ENCODE results near the gene ADGRB3. TPM values are rescaled to one million over a fixed set of nuclear protein-coding genes. Genes with fewer than 3 reads are reported as not detected.

ADGRB3 gene
- total RNA-seq, 1 experiment from 2014 or later: 7.7 TPM

GRCh38 chr6:69368613-69369012 lies 733.5 kb downstream of the ADGRB3 start:
- intact Hi-C loops (cut with micrococcal nuclease; ENCODE audit: unreplicated experiment): no loop called here
- no peaks in the 10 kb centered on the region for H3K9me3 ChIP-seq (ENCODE audit: low read depth, low read length, poor library complexity, severe bottlenecking)
- ChIA-PET POLR2A (ENCODE audit: low non-redundant PET) (no interaction called here), CTCF (no interaction called here)
- H3K4me1 ChIP-seq (ENCODE audit: insufficient read depth, low read length, poor library complexity, severe bottlenecking): no peaks in the 10 kb centered on the region
- H3K36me3 ChIP-seq (ENCODE audit: insufficient read depth, low read length, poor library complexity, severe bottlenecking): no peaks in the 10 kb centered on the region
- BruUV-seq (replicated peaks): no TSS peak
- no peak overlapping the region for H3K27ac ChIP-seq (ENCODE audit: low read depth, low read length, poor library complexity, severe bottlenecking)
- H3K4me3 ChIP-seq (ENCODE audit: low read depth, low read length, poor library complexity, severe bottlenecking): no peak overlapping the region
- H3K27me3 ChIP-seq (replicated peaks; ENCODE audit: insufficient read depth, low read depth, low read length, poor library complexity): no peaks in the 10 kb centered on the region
- DNase-seq (ENCODE audit: low spot score): no peak
- TF ChIP-seq EZH2 (IDR thresholded peaks at IDR 0.05; ENCODE audit: borderline replicate concordance, low read depth, low read length, poor library complexity, severe bottlenecking): no peak
- TF ChIP-seq, protein P1, sequence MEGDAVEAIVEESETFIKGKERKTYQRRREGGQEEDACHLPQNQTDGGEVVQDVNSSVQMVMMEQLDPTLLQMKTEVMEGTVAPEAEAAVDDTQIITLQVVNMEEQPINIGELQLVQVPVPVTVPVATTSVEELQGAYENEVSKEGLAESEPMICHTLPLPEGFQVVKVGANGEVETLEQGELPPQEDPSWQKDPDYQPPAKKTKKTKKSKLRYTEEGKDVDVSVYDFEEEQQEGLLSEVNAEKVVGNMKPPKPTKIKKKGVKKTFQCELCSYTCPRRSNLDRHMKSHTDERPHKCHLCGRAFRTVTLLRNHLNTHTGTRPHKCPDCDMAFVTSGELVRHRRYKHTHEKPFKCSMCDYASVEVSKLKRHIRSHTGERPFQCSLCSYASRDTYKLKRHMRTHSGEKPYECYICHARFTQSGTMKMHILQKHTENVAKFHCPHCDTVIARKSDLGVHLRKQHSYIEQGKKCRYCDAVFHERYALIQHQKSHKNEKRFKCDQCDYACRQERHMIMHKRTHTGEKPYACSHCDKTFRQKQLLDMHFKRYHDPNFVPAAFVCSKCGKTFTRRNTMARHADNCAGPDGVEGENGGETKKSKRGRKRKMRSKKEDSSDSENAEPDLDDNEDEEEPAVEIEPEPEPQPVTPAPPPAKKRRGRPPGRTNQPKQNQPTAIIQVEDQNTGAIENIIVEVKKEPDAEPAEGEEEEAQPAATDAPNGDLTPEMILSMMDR (conservative IDR thresholded peaks at IDR 0.05; ENCODE audit: low read depth, low read length): no peak

- Histone ChIP-seq H3K36me3 (ENCODE audit: insufficient read depth, low read length, poor library complexity, severe bottlenecking) (no peaks in the 10 kb centered on the region), H3K4me3 (ENCODE audit: low read depth, low read length, poor library complexity, severe bottlenecking) (no peak overlapping the region), H3K4me1 (ENCODE audit: insufficient read depth, low read length, poor library complexity, severe bottlenecking) (no peaks in the 10 kb centered on the region), H3K27ac (ENCODE audit: low read depth, low read length, poor library complexity, severe bottlenecking) (no peak overlapping the region), H3K27me3 (replicated peaks; ENCODE audit: insufficient read depth, low read depth, low read length, poor library complexity) (no peaks in the 10 kb centered on the region), H3K9me3 (ENCODE audit: low read depth, low read length, poor library complexity, severe bottlenecking) (no peaks in the 10 kb centered on the region)
- TF ChIP-seq, protein P1 (conservative IDR thresholded peaks at IDR 0.05; ENCODE audit: low read depth, low read length): no peak
- no peak for TF ChIP-seq EZH2 (IDR thresholded peaks at IDR 0.05; ENCODE audit: borderline replicate concordance, low read depth, low read length, poor library complexity, severe bottlenecking)
- CTCF ChIA-PET: no interaction called here
- no peak for DNase-seq (ENCODE audit: low spot score)
- POLR2A ChIA-PET (ENCODE audit: low non-redundant PET): no interaction called here
- intact Hi-C loops (cut with micrococcal nuclease; ENCODE audit: unreplicated experiment): no loop called here
- BruUV-seq (replicated peaks): no TSS peak
Measured at GRCh38 chr6:69370763-69371162, 735.7 kb downstream of the ADGRB3 start.

DNA sequence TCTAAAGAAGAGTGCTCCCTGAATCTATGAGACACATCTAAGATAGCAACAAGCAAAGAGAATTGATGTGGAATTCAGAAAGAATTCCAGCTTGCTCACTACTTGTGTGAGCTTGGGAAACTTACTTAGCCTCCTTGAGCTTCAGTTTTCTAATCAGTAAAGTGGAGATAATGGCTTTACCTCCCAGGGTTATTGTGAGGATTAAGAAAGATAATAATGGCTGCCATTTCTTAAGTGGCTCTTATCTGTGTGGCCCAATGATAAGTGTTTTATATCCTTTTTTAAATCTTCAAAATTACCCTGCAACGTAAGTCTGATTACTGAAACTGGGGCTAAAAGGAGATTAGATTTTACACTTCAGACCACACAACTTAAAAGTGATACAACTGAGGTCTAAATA lies 743.2 kb downstream of the ADGRB3 start:
- H3K4me3 ChIP-seq (ENCODE audit: low read depth, low read length, poor library complexity, severe bottlenecking): no peak overlapping the region
- BruUV-seq (replicated peaks): no TSS peak
- H3K4me1 ChIP-seq (ENCODE audit: insufficient read depth, low read length, poor library complexity, severe bottlenecking): peaks cover 12% of the 10 kb centered on the region
- intact Hi-C loops (cut with micrococcal nuclease; ENCODE audit: unreplicated experiment): no loop called here
- TF ChIP-seq, protein P1 (conservative IDR thresholded peaks at IDR 0.05; ENCODE audit: low read depth, low read length): no peak
- no peak for TF ChIP-seq EZH2 (IDR thresholded peaks at IDR 0.05; ENCODE audit: borderline replicate concordance, low read depth, low read length, poor library complexity, severe bottlenecking)
- no peaks in the 10 kb centered on the region for H3K36me3 ChIP-seq (ENCODE audit: insufficient read depth, low read length, poor library complexity, severe bottlenecking)
- DNase-seq (ENCODE audit: low spot score): peak; percentile 22
- ChIA-PET POLR2A (ENCODE audit: low non-redundant PET) (no interaction called here), CTCF (no interaction called here)
- H3K27ac ChIP-seq (ENCODE audit: low read depth, low read length, poor library complexity, severe bottlenecking): no peak overlapping the region
- H3K9me3 ChIP-seq (ENCODE audit: low read depth, low read length, poor library complexity, severe bottlenecking): no peaks in the 10 kb centered on the region
- H3K27me3 ChIP-seq (replicated peaks; ENCODE audit: insufficient read depth, low read depth, low read length, poor library complexity): no peaks in the 10 kb centered on the region

All from A673 (cell line).